ENCODE data around the gene MTFR1L.

The MTFR1L gene

DNA sequence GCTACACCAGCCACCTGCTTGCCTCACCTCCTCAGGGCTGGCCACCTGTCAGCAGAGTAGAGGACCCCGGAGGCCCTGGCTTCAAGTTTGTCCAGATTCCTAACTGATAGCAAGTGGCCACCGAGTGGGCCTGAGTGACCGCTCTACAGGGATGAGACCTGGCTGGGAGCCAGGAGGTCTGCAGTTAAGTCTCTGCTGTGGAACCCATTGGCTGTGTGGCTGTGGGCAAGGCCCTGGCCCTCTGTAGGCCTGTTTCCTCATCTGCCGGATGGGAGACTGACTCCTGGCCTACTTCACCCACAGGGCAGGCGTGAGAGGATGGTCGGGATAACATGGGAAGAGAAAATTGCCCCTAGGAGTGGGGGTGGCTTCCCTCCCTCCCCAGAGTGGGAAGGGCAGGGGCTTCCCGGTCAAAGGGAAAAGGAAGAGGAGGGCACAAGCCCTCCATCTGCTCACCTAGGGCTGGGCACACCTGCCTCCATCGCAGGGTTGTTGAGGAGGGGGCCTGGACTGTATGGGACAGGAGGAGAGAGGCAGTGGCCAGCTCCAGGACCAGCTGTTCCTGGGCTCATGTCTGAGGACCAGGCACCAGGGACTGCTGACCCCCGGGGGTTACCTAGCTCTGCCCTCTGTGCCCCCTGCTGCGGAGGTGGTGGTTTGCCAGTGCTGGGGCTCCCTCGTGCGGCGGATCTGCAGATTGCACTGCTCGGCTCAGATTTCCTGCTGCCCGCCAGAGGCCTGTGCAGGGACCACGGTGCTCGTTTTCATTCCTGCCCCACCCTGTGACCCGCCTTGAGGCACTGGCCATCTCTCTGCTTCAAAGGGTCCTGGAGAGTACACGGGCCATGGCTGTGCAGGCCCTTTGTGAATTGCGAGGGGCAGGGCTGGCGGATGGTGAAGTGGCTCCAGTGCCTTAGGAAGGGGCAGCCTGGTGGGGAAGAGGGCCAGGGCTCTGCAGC lies 9.1 kb upstream of the MTFR1L start:
- ChIA-PET POLR2A (no interaction called here), CTCF (interaction anchor here (0.6 to 6.5 kb wide), 24 partner anchors 10 to 607 kb away, joined by 3 to 65 read pairs (median 4); partner anchors contain the start of genes MTFR1L, PAQR7 and SELENON)
- peak; percentile 82 for DNase-seq (ENCODE audit: extremely low spot score)
- TF ChIP-seq, protein P1, sequence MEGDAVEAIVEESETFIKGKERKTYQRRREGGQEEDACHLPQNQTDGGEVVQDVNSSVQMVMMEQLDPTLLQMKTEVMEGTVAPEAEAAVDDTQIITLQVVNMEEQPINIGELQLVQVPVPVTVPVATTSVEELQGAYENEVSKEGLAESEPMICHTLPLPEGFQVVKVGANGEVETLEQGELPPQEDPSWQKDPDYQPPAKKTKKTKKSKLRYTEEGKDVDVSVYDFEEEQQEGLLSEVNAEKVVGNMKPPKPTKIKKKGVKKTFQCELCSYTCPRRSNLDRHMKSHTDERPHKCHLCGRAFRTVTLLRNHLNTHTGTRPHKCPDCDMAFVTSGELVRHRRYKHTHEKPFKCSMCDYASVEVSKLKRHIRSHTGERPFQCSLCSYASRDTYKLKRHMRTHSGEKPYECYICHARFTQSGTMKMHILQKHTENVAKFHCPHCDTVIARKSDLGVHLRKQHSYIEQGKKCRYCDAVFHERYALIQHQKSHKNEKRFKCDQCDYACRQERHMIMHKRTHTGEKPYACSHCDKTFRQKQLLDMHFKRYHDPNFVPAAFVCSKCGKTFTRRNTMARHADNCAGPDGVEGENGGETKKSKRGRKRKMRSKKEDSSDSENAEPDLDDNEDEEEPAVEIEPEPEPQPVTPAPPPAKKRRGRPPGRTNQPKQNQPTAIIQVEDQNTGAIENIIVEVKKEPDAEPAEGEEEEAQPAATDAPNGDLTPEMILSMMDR (IDR thresholded peaks at IDR 0.05; ENCODE audit: control extremely low read depth, extremely low read depth, low read depth, missing control alignments): peak; percentile 99

DNA sequence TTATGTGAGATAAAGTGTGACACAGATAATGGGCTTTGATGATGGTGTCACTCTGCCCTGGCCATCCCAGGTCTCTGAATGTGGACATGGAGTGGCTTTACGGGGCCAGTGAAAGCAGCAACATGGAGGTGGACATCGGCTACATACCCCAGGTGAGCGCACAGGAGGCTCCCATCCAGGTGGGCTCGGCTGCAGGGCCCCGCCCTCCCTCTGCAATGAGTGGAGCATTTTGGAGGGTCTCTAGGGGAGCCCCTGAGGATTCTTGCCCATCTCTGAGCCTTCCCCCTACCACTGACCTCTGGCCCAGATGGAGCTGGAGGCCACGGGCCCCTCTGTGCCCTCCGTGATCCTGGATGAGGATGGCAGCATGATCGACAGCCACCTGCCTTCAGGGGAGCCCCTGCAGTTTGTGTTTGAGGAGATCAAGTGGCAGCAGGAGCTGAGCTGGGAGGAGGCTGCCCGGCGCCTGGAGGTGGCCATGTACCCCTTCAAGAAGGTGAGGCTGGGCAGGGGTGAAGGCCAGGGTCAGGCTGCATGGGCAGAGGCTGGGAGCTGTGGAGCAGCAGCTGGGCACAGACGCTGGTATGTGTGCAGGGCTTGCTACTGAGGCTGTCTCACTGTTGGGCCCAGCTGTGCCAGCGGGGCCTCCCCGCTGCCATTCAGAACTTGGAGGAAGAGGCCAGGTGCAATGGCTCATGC lies 8.2 kb upstream of the MTFR1L start:
- CTCF ChIA-PET: interaction anchor here (0.6 to 6.5 kb wide), 14 partner anchors 9 to 1429 kb away, joined by 3 to 65 read pairs (median 4); partner anchors contain the start of genes MTFR1L, PAQR7 and SELENON
- POLR2A ChIA-PET: no interaction called here
- DNase-seq (ENCODE audit: extremely low spot score): no peak
- TF ChIP-seq, protein P1 (IDR thresholded peaks at IDR 0.05; ENCODE audit: control extremely low read depth, extremely low read depth, low read depth, missing control alignments): no peak

DNA sequence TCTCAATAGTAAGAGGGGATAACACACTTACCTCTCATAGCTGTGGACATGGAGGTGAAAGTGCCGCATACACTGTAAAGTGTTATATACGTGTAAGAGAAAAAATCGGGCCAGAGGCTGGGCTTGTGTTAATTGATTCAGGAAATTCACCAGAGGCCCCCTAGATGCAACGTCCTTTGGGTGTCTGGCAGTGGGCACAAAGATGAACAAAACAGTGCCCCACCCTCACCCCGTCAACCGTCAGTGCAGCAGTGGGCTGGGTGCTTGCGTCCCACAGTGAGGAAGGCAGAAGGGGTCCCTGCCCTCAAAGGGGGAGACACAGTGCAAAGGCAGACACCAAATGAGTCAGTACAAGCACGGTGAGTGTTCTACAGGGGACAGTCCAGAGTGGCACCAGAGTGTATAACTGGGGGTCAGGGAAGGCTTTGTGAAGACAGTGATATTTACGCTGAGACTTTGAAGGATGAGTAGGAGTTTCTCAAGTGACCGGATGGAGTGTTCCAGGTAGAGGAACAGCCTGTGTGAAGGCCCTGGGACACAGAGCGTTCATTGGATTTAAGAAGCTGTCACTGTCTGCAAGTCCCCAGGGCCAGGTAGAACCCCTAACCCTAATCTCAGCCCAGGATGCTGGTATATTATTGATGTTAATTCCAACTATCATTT lies 6.6 kb upstream of the MTFR1L start:
- TF ChIP-seq, protein P1 (IDR thresholded peaks at IDR 0.05; ENCODE audit: control extremely low read depth, extremely low read depth, low read depth, missing control alignments): no peak
- no peak for DNase-seq (ENCODE audit: extremely low spot score)
- ChIA-PET CTCF (interaction anchor here (0.9 to 6.5 kb wide), 5 partner anchors 8 to 184 kb away, joined by 3 to 65 read pairs (median 6); partner anchors contain the start of genes PAFAH2 and SELENON), POLR2A (interaction anchor here (0.6 kb wide), 1 partner anchor 192 kb away, joined by 3 read pairs; no protein-coding TSS in a partner anchor)

DNA sequence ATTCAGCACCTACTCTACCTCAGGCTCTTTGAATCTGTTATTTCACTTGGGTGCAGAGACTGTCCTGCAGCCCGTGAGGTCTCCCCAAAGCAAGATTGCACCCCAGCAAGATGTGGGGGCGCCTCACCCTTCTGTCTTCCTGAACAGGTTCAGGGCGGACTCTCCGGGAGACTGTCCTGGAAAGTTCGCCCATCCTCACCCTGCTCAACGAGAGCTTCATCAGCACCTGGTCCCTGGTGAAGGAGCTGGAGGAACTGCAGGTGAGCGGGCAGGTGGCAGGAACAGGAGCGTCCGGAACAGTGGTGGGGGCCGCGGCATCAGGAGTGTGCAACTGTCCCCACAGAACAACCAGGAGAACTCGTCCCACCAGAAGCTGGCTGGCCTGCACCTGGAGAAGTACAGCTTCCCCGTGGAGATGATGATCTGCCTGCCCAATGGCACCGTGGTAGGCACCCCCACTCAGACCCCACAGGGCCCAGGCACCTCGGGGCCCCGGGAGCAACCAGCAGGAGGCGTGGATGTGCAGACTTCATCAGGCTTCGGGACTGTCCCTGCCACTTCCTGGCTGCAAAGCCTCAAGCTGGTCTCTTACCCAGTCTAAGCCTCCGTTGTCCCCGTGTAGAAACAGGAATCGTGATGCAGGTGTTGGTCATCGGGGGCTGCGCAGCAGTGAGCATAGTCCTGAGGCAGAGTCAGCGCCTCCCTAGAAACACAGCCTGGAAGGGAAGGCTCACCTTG lies 5.9 kb upstream of the MTFR1L start:
- no peak for DNase-seq (ENCODE audit: extremely low spot score)
- TF ChIP-seq, protein P1 (IDR thresholded peaks at IDR 0.05; ENCODE audit: control extremely low read depth, extremely low read depth, low read depth, missing control alignments): peak; percentile 17
- CTCF ChIA-PET: interaction anchor here (1.0 to 6.5 kb wide), 7 partner anchors 9 to 185 kb away, joined by 3 to 65 read pairs (median 4); partner anchors contain the start of genes PAFAH2 and SELENON
- POLR2A ChIA-PET: no interaction called here

DNA sequence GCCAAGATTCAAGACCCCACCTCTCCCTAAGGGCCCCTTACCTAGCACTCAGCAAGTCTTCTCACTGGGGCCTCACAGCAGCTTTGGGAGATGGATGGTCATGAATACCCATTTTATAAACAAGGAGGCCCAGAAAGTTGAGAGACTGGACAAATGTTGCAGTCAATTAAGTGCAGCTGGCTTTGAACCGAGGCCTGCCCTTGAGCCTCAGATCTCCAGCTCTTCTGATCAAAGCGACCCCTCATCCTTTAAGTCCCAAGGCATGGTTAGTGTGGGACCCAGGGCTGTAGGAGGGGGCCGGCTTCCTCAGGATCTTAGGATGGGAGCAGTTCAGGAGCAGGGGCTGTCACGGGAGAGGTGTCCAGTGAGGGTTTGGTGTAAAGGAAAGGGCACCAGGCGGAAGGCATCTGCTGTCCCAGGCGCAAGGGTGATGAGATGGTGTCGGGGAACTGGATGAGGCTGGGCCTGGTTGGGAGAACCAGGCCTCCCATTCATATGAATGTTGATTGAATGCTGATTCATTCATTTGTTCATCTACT lies 5.1 kb upstream of the MTFR1L start:
- CTCF ChIA-PET: interaction anchor here (1.0 to 6.5 kb wide), 7 partner anchors 10 to 184 kb away, joined by 3 to 65 read pairs (median 4); partner anchors contain the start of genes PAFAH2 and SELENON
- TF ChIP-seq, protein P1 (IDR thresholded peaks at IDR 0.05; ENCODE audit: control extremely low read depth, extremely low read depth, low read depth, missing control alignments): no peak
- DNase-seq (ENCODE audit: extremely low spot score): no peak
- POLR2A ChIA-PET: no interaction called here
